ENCODE results near the gene RIMS1. TPM values are rescaled to one million over a fixed set of nuclear protein-coding genes. Genes with fewer than 3 reads are reported as not detected.

The RIMS1 gene
- total RNA-seq, 1 donor from 2014 or later, result 0.17 TPM

DNA sequence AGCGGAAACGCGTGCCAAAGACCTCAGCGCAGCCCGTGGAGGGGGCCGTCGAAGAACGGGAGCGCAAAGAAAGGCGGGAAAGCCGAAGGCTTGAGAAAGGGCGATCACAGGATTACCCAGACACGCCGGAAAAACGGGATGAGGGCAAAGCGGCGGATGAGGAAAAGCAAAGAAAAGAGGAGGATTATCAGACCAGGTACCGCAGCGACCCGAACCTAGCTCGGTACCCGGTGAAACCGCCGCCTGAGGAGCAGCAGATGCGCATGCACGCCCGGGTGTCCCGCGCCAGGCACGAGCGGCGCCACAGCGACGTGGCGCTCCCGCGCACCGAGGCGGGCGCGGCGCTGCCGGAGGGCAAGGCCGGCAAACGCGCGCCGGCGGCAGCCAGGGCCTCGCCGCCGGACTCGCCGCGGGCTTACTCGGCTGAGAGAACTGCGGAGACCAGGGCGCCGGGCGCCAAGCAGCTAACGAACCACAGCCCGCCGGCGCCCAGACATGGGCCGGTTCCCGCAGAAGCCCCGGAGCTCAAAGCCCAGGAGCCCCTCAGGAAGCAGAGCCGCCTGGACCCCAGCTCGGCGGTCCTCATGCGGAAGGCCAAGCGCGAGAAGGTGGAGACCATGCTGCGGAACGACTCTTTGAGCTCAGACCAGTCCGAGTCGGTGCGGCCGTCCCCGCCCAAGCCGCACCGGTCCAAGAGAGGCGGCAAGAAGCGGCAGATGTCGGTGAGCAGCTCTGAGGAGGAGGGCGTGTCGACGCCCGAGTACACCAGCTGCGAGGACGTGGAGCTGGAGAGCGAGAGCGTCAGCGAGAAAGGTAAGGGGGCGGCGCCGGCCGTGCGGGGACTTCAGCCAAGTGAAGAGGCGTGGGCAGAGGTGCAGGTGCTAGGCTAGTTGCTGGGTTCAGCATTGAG lies 296.2 kb downstream of the RIMS1 start:
- TF ChIP-seq, protein P1, sequence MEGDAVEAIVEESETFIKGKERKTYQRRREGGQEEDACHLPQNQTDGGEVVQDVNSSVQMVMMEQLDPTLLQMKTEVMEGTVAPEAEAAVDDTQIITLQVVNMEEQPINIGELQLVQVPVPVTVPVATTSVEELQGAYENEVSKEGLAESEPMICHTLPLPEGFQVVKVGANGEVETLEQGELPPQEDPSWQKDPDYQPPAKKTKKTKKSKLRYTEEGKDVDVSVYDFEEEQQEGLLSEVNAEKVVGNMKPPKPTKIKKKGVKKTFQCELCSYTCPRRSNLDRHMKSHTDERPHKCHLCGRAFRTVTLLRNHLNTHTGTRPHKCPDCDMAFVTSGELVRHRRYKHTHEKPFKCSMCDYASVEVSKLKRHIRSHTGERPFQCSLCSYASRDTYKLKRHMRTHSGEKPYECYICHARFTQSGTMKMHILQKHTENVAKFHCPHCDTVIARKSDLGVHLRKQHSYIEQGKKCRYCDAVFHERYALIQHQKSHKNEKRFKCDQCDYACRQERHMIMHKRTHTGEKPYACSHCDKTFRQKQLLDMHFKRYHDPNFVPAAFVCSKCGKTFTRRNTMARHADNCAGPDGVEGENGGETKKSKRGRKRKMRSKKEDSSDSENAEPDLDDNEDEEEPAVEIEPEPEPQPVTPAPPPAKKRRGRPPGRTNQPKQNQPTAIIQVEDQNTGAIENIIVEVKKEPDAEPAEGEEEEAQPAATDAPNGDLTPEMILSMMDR (conservative IDR thresholded peaks at IDR 0.05; ENCODE audit: low read depth, low read length), result no peak
- DNase-seq (ENCODE audit: low read depth), result no peak
- H3K4me3 ChIP-seq (ENCODE audit: low read depth, low read length), result peak overlapping the region; percentile 52

DNA sequence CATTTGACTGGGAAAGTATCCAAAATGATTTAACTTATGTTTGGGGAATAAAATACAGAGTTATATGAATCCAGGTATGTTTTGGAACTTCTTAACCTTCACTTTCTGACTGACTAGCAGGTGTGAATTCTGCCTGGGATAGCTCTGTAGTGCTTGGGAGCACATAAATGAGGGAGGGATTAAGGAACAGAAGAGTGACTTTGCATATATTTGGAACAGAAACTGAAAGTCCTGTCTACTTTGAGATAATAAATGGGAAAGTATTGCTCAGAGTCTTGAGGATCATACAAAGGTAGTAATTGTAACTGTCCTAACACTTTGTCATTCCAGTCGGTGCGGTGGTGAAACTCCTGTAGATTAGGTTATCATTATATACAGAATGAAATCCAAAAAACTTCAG lies 317.6 kb downstream of the RIMS1 start:
- no peak overlapping the region for H3K4me3 ChIP-seq (ENCODE audit: low read depth, low read length)
- TF ChIP-seq, protein P1 (conservative IDR thresholded peaks at IDR 0.05; ENCODE audit: low read depth, low read length), result no peak
- DNase-seq (ENCODE audit: low read depth), result no peak

DNA sequence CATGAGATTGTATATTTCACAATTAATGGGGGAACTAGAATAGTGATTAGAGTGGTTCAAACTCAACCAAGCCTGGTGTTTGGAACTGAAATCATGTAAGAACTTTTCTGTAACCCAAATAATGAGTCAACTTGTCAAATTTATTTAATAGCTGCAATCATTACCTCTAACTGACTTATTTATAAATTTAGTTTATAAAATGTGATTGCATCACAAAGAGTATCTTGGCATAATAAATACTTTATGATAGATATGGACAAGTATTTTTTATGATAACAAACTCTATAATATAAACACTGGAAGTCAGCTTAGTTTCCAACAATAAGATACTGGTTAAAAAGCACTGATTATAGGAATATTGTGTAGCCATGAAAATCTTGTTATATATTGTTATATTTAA lies 319.1 kb downstream of the RIMS1 start:
- TF ChIP-seq, protein P1 (conservative IDR thresholded peaks at IDR 0.05; ENCODE audit: low read depth, low read length), result no peak
- DNase-seq (ENCODE audit: low read depth), result no peak
- no peak overlapping the region for H3K4me3 ChIP-seq (ENCODE audit: low read depth, low read length)

DNA sequence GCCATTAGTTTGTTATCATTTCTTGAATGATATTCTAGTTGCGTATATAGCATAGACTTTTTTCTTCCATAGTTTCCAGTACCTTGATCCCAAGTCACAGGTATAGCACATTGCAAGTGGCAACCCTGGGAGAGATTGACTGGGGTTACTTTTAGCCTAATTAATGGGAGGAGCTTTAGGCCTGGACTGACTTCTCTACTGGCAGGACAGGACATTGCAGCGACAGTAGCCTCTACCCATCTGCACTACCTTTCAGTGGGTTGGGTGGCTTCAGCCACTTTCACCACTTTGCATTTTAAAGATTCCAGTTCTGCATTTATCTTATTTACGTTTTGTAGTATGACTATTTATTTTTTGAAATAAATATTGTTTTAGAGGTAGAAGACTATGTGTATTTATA lies 320.3 kb downstream of the RIMS1 start:
- no peak for DNase-seq (ENCODE audit: low read depth)
- TF ChIP-seq, protein P1 (conservative IDR thresholded peaks at IDR 0.05; ENCODE audit: low read depth, low read length), result no peak
- no peak overlapping the region for H3K4me3 ChIP-seq (ENCODE audit: low read depth, low read length)

DNA sequence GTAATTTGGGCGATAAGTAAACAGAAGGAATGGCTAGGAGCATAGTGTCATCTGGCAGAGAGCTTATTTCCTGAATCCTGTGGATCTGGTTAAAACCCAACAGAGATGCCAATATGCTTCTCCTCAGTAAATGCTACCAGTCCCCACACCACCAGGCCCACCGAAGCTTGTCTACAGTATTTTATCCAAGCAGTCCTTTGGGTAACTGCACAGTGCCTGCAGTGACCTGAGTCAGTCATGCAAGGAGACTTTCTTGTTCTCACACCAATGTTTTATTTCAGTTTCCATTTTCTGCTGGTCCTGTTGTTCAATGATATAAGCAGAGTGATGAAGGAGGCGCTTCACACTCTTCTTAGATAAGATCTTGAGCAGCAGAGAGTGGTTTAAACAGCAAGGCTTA lies 326.3 kb downstream of the RIMS1 start:
- no peak overlapping the region for H3K4me3 ChIP-seq (ENCODE audit: low read depth, low read length)
- TF ChIP-seq, protein P1 (conservative IDR thresholded peaks at IDR 0.05; ENCODE audit: low read depth, low read length), result no peak
- DNase-seq (ENCODE audit: low read depth), result no peak

DNA sequence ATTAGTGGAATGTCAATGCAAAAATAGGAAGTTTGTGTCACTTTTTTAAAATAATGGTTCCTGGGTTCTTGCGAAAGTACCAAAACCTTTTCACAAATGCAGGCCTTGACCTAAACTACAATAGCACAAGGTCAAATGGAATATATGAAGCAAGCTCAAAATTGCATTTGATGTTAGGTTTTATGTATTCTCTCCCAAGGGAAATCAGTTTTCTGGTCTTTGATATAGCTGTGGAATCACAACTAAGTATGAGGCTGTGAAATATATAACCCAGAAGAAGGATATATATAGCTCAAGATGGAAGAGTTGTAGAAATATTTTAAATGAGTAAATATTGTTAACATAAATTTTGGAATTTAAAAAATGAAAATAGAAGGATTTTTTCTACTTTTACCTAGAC lies 327.3 kb downstream of the RIMS1 start:
- TF ChIP-seq, protein P1 (conservative IDR thresholded peaks at IDR 0.05; ENCODE audit: low read depth, low read length), result no peak
- no peak overlapping the region for H3K4me3 ChIP-seq (ENCODE audit: low read depth, low read length)
- no peak for DNase-seq (ENCODE audit: low read depth)

All from epithelial cell of proximal tubule (primary cell).